ENCODE data around the gene PLTP.

GRCh38 chr20:45917790-45918141 is 5.8 kb upstream of the PLTP start:
- TF ChIP-seq CTCF (IDR thresholded peaks at IDR 0.05) (no peak), POLR2A (IDR thresholded peaks at IDR 0.05) (no peak)
